Thyroid gland (tissue), 4 donors: ENCODE measurements around the gene DLG2.

Source experiments
- CTCF ChIP-seq, 6 experiments: fragments of 200-600 bp in 3 of 6; fragments of 450-650 bp in 3 of 6; sonication (generic) in 3 of 6; IDR thresholded peaks; one replicate each; pipeline ENCODE4 v1.5.1; 2016 to 2019; ENCODE audit warnings: antibody characterized with exemption in 6 of 6, mild to moderate bottlenecking in 2 of 6, inconsistent platforms in 1 of 6, moderate library complexity in 1 of 6
- POLR2A ChIP-seq, 2 donors: fragments of 450-650 bp; IDR thresholded peaks; one replicate each; pipeline ENCODE4 v1.6.1; 2017; ENCODE audit warnings: antibody characterized with exemption in 2 of 2, mild to moderate bottlenecking in 2 of 2, moderate library complexity in 1 of 2

GRCh38 chr11:85385111-85385510 lies 242.0 kb downstream of the DLG2 start:
- TF ChIP-seq CTCF (IDR thresholded peaks at IDR 0.05) (no peak), POLR2A (IDR thresholded peaks at IDR 0.05) (no peak)
